Hypothalamus (tissue), 51 donors: ENCODE data around the gene APOBEC3F.

Experiments
- DNase-seq, 51 donors: peaks; one replicate each; lab custom pipeline; 2025; lab: John Stamatoyannopoulos, UW

APOBEC3F gene

GRCh38 chr22:39090426-39091064 is 49.9 kb downstream of the APOBEC3F start:
- DNase-seq = no peak

DNA sequence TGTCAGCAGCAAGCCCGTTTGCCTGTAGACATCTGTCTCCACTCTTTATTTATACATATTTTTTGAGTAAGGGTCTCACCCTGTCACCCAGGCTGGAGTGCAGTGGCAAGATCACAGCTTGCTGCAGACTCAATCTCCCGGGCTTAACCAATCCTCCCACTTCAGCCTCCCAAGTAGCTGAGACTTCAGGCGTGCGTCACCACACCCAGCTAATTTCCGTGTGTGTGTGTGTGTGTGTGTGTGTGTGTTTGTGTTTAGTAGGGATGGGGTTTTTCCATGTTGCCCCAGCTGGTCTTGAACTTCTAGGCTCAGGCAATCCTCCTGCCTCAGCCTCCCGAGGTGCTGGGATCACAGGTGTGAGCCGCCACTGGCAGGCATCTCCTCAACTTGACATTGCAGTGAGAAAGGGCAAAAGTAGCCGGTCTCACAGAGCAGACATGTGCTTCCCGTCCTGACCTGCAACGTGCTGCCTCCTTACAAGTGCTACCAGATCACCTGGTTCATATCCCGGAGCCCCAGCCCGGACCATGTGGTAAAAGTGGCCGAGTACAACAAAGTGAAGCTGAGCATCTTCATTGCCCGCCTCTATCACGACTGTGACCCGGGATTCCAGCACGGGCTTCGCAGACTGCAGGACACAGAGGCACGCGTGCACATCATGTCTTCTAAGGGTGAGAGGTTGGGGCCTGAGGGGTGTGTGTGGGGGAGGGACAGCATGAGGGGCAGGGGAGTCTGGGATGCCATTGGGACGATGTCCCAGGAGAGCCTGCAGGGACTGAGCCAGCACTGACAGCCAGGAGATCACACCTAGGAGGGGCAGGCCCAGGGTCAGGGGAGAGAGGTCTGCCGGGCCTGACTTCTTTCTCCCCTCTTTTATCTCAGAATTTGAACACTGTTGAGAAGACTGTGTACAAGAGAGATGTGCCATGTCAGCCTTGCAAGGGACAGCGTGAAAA is 50.7 kb downstream of the APOBEC3F start:
- DNase-seq = no peak

DNA sequence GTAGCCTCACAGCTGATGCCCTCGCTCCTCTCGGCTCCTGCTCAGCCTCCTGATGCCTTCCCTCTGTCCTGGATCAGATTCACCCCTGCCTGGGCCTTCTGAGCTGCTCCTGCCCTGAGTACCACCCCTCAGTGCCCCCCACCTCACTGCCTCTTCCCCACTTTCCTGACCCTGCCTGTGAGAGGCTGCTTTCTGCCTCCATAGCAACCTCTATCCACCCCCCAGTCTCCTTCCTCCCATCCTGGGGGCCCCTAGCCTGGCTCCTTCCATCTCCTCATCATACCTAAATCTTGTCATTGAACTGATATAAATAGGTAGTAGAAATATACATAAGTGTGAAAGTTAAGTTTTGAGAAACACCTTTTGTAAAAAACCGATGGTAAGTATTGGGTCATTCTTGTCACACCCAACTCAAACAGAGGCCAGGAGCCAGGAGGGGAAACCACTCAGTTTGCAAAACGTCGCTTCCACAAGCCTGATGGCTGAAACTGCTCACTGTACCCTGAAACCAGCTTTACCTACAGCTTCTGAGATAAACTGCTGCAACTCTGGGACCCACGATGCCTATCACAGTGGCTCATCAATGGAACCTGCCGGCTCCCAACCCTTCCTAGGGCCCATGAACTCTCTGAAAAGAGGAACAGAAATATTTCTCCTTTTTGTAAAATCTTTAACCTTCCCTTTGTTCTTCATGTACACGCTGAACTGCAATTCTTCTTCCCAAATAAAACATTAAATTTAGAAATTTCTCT is 51.6 kb downstream of the APOBEC3F start:
- no peak for DNase-seq

DNA sequence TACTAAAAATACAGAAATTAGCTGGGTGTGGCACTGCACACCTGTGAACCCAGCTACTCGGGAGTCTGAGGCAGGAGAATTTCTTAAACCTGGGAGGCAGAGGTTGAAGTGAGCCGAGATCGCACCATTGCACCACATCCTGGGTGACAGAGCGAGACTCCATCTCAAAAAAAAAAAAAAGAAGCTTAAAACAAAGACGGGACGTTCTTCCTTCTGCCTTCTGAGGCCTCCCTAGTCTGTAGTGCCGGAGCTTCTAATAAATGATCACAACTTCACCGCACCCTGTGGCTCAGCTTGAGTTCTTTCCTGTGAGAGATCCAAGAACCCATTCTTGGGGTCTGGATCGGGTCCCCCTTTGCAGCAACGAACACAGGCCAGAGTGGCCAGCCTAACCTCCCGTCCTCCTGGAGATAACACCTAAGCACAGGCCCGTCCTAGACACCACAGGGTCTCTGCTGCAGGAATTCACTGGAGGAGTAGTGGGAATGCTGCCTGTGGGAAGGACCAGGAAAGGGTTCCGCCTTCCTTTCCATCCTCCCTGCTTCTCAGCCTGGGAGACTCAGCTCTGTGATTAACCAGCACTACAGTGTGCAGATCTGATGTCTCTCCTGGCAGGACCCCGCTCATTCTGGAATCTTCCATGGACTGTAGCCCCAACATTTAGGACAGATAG is 54.2 kb downstream of the APOBEC3F start:
- no peak for DNase-seq

GRCh38 chr22:39095971-39096370 is 55.3 kb downstream of the APOBEC3F start:
- no peak for DNase-seq

- no peak for DNase-seq
These were observed 56.7 kb downstream of the APOBEC3F start, which contains the start of gene APOBEC3H for GRCh38 chr22:39097098-39098020. Gene APOBEC3H (plus strand): TSS chr22:39097244. CDS start chr22:39100279, 3,035 bp downstream.

GRCh38 chr22:39098026-39098425 is 57.4 kb downstream of the APOBEC3F start:
- DNase-seq = no peak

- no peak for DNase-seq
These were observed 57.9 kb downstream of the APOBEC3F start for GRCh38 chr22:39098576-39098975.

DNA sequence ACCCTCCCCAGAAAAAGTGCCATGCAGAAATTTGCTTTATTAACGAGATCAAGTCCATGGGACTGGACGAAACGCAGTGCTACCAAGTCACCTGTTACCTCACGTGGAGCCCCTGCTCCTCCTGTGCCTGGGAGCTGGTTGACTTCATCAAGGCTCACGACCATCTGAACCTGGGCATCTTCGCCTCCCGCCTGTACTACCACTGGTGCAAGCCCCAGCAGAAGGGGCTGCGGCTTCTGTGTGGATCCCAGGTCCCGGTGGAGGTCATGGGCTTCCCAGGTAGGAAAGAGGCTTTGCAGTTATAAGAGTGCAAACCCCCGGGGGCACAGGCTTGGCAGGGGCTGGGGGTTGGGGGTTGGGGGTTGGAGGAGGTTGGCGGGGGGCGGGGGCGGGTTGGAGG is 60.6 kb downstream of the APOBEC3F start:
- DNase-seq = no peak

GRCh38 chr22:39103431-39103830 is 62.8 kb downstream of the APOBEC3F start:
- DNase-seq = no peak
